Hematopoietic multipotent progenitor cell treated with erythropoietin and hydrocortisone succinate and interleukin-3 and kit ligand, for 17 days (in vitro differentiated cells): Measurements from ENCODE around the gene NCF4.

Source experiments
- DNase-seq: peaks from one replicate; pipeline ENCODE4 v3.0.0-alpha.2; 2015; ENCODE audit warnings: low spot score

NCF4 gene

DNA sequence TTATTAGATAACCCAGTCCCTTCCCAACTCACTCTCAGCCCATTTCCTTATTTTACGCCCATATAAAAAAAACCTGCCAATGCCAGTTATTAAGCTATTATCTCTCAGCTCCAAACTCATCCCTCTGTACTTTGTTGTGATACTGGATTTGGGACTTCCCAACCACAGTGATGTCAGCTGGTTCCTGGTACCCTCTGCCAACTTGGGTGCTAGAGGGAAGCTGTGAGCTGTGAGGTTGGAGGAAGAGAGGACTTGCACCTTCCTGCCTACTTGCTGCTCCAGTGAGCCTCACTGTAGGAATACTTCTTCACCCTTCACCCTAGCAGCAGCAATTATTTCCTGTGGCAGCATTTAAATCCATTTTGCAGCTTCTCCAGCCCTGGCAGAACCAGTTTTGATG lies 33.5 kb downstream of the NCF4 start:
- no peak for DNase-seq

DNA sequence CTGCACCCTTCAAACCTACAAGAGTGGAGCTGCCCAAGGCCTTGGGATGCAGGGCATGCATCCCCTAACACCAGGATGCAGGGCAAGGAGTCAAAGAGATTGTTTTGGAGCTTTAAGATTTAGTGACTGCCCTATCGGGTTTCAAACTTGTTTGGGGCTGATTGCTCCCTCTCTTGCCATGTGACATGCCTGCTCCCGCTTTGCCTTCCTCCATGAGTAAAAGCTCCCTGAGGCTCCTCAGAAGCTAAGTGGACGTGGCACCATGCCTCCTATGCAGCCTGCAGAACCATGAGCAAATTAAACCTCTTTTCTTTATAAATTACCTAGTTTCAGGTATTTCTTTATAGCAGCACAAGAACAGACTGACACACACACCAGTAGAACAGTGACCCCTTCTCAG lies 36.8 kb downstream of the NCF4 start:
- no peak for DNase-seq

DNA sequence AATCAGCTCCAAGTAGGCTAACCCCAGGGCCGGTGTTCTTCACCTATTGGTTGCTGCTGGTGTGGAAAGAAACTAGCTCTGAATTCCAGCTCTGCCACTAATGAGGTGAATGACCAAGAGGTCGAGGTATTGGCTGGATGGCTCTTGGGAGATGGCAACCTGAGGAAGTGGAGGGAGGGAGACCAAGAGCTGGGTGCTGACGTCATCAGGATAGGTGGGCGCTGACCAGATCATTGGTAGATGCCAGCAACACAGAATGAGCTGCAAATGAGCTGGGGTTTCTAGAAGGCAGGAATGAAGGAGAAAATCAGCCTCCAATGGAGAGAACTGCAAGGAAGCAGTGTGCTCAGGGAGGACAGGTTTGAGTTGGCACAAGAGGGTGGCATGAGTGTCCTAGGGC lies 37.9 kb downstream of the NCF4 start:
- DNase-seq, result no peak

DNA sequence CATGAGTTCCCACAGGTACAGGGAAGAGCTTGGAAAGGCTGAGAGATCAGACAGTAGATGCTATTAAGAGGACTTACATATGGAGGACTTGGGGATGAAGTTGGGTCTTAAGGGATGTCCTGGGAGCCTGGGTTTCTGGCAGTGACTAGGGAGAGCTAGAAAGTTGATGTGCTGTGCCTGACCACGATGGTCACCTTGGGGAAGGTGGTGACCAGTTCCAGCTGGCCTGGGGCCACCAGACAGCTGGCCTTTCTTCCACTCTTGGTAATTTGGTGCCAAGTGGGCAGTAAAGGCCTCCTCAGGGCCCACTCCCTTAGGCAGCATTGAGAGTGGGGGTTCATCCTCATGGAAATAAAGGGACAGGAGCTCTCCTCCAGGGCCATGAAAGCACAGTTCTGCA lies 38.7 kb downstream of the NCF4 start:
- no peak for DNase-seq

DNA sequence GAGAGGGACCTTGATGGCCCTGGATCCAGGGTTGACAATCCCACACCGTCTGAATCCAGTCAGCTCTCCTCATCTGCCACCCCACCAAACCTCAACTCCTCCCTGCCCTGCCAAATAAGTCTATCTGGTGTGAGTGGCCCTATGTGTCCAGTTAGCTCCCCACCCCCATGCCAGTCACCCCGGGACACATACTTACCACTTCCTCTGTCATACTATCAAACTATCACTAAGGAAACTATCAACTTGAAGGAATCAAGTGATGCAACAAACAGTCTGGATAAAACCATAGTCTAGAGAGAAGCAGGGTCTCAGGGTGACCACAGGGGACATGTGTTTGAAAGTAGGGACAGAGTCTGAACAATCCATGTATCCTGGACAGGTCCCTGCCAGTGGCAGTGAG lies 39.4 kb downstream of the NCF4 start:
- no peak for DNase-seq

DNA sequence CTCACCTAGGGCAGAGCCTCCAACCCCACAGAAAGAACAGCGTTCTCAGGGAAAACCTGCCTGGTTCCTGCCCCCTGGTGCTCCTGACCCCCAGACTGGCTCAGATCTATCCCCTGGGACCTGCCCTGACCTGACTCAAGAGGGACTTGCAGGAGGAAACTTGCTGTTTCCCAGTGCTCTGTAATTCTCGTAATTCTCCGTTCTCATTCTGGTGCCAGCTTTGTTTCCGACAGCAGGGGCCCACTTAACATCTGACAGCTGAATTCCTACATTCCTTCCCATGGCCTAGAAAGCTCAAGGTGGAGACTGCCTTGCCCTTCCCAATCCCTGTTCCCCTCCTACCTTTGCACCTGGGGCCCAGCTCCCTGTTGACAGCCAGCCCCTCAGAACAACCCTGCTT lies 40.1 kb downstream of the NCF4 start:
- DNase-seq, result no peak

DNA sequence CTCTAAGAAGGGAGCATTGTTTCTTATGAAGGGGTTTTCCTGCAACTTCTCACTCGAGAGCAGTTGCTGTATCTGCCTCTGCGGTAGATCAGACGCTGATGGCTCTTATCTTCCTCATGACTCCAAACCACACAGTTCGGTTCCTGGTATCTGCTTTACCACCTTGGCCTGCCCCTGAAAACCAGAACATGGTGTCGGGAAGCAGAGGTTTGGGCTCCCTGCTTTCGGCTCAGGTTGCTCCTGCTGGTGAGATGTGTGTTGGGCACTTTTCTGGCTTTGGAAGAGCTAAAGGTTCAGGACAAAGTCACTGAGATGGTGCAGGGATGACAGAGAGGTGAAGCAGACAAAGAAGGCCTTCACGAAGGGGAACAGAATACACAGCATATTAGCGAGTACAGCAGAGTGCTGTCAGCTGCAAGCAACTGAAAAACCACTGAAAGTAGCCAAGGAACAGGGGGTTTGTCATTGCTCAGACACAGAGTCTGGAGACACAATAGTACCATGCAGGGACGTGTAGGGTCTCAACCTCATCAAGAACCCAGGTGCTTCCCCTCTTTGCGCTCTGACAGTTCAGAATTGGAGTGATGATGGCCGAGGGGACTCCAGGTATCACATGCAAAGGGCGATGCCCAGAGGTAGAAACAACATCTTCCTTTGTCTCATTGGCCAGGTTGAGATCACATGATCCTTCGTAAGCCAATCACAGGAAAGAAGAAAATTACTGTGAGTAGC lies 40.8 kb downstream of the NCF4 start:
- DNase-seq, result no peak

DNA sequence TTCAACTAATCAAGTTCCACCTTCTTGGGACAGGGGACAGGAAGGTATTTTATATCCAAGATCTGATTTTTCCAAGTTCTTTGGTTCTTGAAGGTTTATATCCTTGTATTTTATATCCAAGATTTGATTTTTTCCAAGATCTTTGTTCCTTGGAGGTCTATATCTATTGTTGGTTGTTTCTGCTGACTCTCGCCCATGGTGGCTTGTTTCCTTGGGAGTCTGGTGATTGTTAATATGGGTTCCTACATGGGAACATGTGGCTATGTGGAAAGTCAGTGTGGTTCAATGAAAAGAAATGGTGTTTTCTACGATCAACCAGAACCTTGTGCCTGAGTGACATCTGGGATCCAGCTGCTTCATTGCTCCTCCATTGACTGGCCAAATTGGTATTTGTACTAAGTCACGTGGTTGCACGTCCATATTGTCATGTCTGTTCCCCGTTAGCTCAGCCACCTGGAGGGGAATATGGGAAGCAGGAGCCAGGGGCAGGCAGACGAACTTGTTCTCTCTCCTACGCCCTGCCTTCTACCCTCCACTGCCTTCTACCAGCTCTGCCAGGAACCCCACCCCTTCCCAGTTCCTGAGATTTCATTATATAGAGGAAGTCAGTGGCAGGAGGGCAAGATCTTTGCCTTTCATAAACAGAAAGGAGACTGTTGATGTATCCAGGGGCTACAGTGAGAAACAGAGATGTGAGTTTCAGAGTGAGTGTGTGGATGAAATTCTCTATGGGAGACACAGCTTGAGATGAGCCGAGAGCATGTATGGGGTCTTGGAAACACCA lies 41.5 kb downstream of the NCF4 start:
- no peak for DNase-seq

DNA sequence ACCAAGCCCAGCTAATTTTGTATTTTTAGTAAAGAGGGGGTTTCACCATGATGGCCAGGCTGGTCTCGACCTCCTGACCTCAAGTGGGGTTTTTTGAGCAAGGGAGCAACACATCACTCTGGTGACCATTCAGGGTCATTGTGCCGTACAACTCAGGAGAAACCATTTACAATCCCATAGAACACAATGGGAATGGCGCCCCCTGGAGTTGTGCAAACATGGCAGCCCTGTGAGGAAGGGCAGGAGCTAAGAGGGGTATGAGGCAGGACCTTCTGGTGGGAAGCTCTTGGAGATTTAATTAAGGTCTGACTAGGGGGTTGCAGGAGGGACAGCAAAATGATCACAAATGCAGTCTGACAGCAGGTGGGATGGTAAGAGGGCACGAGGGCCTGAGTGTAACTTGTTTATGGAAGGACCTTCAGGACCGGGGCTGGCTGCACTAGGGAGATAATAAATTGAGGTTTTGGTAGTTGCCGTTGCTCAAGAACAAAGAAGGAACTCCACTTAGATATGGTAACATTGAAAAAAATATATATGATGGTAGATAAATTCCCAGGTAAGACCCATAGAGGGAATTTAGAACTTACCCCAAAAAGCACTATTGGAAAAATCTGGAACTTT lies 43.6 kb downstream of the NCF4 start:
- no peak for DNase-seq

DNA sequence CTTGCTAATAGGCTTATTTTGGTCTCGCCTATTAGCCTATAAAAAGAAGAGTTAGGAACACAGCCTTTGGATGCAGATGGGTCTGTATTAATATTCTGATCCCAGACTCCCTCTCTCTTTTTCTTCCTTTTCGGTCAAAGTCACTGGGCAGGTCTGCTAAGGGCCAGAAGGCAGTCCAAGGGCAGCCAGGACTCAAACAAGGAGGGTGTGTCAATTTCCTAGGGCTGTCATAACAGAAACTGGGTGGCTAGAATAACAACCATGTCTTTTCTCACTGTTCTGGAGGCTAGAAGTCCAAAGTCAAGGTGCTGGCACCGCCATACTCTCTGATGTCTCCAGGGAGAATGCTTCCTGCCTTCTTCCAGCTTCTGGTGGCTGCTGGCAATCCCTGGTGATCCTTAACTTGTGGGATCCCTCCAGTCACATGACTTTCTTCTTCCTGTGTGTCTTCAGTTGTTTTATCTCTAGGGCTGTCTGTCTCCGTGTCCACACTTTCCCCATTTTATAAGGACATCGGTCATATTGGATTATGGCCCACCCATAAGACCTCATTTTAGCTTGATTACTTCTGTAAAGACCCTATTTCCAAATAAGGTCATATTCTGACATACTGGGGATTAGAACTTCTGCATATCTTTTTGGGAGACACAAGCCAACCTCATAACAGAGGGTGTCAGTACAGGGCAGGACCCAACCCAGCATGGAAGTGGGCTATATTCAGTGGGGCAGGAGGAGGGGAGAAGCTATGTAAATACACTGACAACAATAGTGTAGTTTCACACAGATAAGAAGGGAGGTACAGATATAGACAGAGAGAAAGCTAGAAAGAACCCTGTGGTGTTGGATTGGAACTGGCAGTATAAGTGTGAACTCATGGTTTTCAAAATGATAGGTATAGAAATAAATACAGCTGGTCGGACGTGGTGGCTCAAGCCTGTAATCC lies 46.7 kb downstream of the NCF4 start:
- DNase-seq, result no peak

DNA sequence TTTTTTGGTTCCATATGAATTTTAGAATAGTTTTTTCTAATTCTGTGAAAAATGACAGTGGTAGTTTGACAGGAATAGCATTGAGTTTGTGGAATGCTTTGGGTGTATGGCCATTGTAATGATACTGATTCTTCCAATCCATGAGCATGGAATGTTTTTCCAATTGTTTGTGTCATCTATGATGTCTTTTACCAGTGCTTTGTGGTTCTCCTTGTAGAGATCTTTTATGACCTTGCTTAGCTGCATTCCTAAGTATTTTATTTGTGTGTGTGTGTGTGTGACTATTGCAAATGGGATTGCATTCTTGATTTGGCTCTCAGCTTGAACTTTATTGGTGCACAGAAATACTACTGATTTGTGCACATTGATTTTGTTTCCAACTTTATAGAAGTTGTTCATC lies 49.7 kb downstream of the NCF4 start:
- DNase-seq, result no peak

DNA sequence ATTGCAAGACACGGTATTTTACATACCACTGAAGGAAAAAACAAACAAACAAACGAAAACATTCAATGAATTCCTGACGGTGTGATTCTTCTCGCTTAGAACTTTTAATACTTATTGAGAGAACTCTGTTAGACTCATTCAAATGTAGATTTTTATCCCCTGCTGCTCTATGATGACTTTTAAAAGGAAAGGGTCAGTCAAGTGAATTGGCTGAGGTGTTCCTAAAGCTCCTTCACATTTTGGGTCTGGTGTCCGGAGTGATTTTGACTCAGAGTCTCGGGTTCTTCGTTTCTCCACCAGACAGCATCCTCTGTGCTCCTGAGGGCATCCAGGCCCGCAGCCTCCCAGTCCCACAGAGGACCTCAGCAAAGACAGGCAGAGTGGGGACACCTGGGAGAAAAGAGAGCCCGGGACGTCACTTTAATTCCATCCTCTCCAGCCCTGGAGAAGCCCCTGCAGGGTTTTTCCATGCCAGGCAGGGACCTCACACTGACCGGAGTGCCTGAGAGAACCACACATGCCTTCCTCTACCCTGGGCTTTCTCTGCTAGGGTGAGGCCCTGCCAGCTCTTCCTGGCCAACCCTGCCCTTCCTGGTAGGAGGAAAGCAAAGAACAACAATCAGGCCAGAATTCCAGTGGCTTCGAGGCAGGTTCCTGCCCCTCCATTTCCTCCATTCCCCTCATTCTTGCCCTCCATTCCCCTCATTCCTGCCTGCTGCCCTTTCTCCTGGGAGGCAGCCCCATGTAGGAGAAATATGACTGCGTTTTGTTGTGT lies 51.3 kb downstream of the NCF4 start:
- no peak for DNase-seq

DNA sequence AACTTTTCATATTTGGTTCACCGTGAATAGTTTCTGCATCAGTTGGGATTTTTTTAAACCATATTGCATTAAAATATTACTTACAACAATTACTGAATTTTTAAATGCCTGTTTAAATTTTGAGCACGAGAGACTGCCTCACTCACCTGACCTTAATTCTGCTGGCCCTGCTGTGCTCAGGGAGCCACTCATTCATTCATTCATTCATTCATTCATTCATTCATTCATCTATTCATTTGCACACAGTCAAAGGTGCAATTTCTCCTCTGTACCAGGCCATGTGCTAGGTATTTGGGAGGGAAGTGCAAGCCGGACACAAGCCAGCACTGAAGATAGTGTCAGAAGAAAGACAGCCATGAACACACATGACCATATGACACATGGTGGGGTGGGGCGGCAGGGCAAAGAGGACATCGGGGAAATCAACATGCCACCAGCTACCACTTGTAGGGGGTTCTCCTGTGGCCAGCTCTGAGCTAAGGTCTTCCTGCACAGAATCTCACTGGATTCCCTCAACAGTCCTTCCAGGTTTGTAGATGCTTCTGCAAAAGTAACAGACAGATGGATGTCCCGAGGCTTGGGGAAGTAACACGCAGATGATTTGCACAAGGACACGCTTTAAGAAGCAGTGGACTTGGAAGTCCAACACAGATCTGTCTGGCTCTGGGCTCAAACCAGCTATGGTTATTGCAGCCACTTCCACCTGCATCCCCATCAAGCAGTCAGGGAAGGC lies 52.1 kb downstream of the NCF4 start:
- no peak for DNase-seq

DNA sequence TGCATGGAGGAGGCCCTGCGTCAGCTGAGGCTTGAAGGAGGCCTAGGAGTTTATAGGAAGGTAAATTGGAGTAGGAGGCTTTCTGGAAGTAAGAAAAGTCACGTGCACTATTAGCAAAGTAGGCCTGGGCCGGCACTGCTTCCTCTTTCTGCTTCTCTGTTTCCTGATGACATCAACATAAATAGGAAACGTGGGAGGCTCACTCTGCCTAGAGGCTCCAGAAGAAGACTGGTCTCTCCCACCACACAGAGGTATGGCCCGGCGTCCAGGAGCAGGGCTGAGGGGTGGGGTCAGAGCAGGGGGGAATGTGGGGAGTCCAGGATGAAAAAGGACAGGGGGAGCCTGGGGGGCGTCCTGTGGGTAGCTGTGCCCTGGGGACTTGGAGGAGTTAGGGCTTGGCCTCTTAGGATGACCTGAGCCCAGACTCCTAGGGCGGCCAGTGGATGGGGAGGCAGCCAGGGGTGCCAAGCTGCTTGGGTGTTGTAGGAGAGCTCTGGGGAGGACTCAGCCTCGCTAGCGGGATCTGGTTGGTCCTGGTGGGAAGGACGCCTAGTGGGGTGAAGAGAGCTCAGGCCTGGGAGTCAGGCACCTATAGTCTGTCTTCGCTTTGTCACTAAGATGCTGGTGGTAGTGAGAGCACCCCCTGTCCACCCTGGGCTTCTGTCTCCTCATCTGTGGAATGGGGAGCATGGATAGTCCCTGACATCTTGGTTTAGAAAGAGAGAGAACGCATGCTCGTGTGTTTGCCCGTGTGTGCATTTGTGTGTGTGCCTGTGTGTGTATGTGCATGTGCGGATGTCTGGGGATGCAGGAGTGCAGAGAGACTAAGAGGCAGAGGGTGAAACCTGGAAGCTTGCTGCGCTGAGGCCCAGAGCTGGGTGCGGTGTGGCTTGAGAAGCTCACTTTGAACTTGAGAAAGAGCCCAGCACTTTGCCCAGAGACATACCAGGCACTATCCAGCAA lies 52.9 kb downstream of the NCF4 start, which contains the start of gene CSF2RB:
Gene CSF2RB, plus strand, starts transcription at position 202 of the 963 bp plus-strand sequence. CDS start 8,580 bp downstream, outside the sequence.
- no peak for DNase-seq

DNA sequence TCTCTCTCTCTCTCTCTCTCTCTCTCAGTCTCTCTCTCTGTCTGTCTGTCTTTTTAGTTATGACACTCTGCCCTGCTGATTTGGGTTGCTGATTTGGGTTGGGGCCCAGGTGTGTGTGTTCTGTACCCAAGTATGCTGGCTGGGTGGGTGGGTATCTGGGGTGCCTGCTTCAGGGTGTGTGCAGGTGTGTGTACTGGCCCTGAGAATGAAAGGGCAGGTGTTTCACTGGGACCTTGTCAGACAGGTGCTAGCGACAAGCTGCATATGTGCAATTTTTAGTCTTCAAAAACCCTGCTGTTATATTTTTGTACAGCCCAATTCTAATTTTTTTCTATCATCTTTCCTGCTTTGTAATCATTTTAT lies 53.6 kb downstream of the NCF4 start:
- DNase-seq, result no peak

DNA sequence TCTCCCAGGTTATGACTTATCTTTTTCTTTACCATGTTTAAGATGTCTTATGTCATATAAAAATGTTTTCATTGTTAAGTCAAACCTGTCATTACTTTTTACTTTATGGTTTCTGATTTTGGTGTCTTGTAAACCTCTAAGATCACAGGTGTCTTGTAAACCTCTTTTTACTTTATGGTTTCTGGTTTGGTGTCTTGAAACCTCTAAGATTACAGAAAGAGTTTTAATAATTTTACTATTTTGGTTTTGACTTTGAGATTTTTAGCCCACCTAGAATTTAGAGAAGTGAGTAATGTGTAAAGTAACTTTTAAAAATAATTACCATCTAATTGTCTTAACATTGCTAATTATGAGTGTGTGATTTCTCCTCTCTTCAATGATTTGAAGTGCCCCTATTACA lies 55.2 kb downstream of the NCF4 start:
- no peak for DNase-seq

DNA sequence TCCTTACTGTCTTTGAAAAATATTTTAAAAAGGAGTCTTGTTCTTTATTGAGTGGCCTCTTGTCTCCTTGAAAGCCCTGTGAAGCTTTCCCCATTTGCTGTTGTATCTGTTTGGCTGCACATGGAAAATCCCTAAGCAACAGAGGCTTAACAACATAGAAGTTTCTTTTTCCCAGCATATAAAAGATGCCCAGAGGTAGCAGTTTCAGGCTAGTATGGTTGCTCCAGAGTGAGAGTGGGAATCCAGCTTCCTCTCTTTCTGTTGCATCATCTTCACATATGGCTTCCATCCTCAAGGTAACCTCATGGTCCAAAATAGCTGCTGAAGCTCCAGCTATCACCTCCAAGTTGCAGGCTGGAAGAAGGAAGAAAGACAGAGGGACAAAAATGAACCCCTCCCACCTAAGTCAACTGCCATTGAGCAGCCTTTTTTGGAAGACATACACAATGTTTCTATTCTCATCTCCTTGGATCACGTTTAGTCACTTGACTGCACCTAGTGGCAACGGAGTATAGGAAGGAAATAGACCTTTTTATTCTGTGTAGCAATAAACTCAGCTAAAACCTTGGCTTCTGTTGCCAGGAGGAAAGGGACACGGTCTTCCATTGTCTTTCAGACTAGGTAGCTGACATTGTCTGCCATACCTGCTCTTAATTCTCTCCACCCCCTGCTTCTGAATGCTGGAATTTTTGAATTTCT lies 57.9 kb downstream of the NCF4 start:
- DNase-seq, result no peak

DNA sequence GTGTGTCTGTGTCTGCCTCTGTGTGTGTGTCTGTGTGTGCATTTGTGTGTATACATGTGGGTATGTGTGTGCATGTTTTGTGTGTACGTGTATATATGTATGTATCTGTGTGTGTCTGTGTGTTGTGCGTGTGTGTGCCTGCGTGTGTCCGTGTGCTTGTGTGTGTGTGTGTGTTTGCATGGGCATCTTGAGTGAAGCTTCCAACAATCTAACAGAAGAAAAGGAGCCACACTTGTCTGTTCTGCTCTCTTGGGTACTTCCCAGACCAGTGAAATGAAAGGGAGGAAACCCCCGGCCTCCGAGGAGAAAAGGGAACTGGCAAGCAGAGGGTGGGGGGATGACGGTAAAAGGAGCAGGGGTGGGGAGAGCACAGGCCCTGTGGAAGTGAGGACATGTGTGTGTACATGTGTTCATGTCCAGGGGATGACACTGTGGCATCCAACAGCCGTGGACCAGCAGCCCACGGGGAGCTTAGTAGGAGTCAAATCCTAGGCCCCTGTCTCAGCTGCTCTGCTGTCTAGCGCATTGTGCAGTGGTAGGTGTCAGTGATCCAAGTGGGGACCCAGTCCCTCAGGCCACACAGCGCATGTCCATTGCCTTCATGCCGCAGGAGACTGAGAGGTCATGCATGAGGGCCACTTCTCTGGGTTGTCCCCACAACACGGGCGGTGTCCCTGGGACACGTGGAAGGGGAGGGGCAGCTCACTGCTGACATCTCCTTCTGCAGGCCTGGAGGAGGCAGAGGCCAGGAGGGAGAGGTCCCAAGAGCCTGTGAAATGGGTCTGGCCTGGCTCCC lies 60.7 kb downstream of the NCF4 start:
- DNase-seq, result no peak
